SJSA1 (cell line): Measurements from ENCODE around the gene PCP4. TPM values are rescaled to one million over a fixed set of nuclear protein-coding genes. Genes with fewer than 3 reads are reported as not detected.

ENCODE experiments used
- DNase-seq, 2 experiments: peaks; one replicate each; pipeline ENCODE4 v3.0.0-alpha.2; 2015 to 2020; ENCODE audit warnings: low spot score in 2 of 2, low read depth in 1 of 2
- H3K27ac ChIP-seq: fragments of 250-450 bp; sonication (Bioruptor Pico); 2 replicates; pipeline ENCODE4 v1.5.1; 2020; ENCODE audit warnings: mild to moderate bottlenecking, moderate library complexity
- H3K27me3 ChIP-seq: fragments of 250-450 bp; sonication (Bioruptor Pico); replicated peaks from 2 replicates; pipeline ENCODE4 v1.5.1; 2020; ENCODE audit warnings: mild to moderate bottlenecking, moderate library complexity
- H3K36me3 ChIP-seq: fragments of 250-450 bp; sonication (Bioruptor Pico); 2 replicates; pipeline ENCODE4 v1.5.1; 2020; ENCODE audit warnings: mild to moderate bottlenecking
- H3K4me1 ChIP-seq: fragments of 250-450 bp; sonication (Bioruptor Pico); replicated peaks from 2 replicates; pipeline ENCODE4 v1.6.1; 2021; ENCODE audit warnings: mild to moderate bottlenecking
- H3K4me3 ChIP-seq: fragments of 250-450 bp; sonication (Bioruptor Pico); 2 replicates; pipeline ENCODE4 v1.5.1; 2020; ENCODE audit warnings: mild to moderate bottlenecking
- H3K9me3 ChIP-seq: fragments of 250-450 bp; sonication (Bioruptor Pico); replicated peaks from 2 replicates; pipeline ENCODE4 v1.5.1; 2020; ENCODE audit warnings: mild to moderate bottlenecking
- total RNA-seq: library from RNA; depleted of rRNA; stranded (reverse); fragments of >200 nt; shearing (Covaris generic); gene quantifications from 2 replicates; pipeline ENCODE4 v1.2.3, GENCODE V29; 2014; rRNA removed

PCP4 gene
- not detected in 2 replicates for total RNA-seq

DNA sequence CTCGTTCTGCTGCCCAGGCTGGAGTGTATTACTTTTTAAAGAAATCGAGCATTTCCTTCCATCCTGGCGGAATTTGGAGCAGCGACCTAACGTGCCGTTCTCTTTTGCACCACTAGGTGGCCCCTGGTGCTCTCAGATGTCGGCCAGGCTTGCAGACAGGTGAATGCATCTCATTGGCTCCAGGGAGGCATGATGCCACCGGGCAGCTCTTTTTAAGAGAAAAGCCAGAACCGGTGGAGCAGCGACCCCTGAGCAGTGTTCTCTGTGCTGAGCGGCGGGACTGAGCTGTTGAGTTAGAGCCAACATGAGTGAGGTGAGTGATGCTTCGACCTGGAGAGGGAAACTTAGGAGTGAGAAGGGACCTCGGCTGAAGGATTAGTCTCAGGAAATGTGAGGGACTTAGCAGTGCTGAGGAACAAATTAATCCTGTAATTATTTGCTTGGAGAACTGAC, at the start of gene PCP4:
PCP4 (plus strand) TSS at position 241 of the 453 bp plus-strand sequence; CDS start at position 305, 64 bp downstream.
- no peak within 1 kb of the TSS for H3K4me3 ChIP-seq
- peak in 1 of 2 experiments; percentile 12 for DNase-seq
- H3K4me1 ChIP-seq = no peaks in the 10 kb centered on the region
- no peaks in the 10 kb centered on the region for H3K9me3 ChIP-seq
- no peak within 1 kb of the TSS for H3K27ac ChIP-seq
- H3K36me3 ChIP-seq = no peaks in the 10 kb centered on the region
- H3K27me3 ChIP-seq = no peaks in the 10 kb centered on the region

- Histone ChIP-seq H3K4me1 (no peaks in the 10 kb centered on the region), H3K4me3 (no peak overlapping the region), H3K27ac (no peak overlapping the region), H3K36me3 (no peaks in the 10 kb centered on the region), H3K27me3 (no peaks in the 10 kb centered on the region), H3K9me3 (no peaks in the 10 kb centered on the region)
- no peak for DNase-seq
These were observed 48.7 kb upstream of the PCP4 start for GRCh38 chr21:39818557-39818956.

GRCh38 chr21:39822042-39822441, 45.2 kb upstream of the PCP4 start:
- no peaks in the 10 kb centered on the region for H3K9me3 ChIP-seq
- H3K27ac ChIP-seq = no peak overlapping the region
- H3K4me1 ChIP-seq = no peaks in the 10 kb centered on the region
- no peaks in the 10 kb centered on the region for H3K27me3 ChIP-seq
- no peak overlapping the region for H3K4me3 ChIP-seq
- DNase-seq = no peak
- H3K36me3 ChIP-seq = no peaks in the 10 kb centered on the region

GRCh38 chr21:39825250-39825649, 42.0 kb upstream of the PCP4 start:
- Histone ChIP-seq H3K27ac (no peak overlapping the region), H3K4me1 (no peaks in the 10 kb centered on the region), H3K27me3 (no peaks in the 10 kb centered on the region), H3K4me3 (no peak overlapping the region), H3K36me3 (no peaks in the 10 kb centered on the region), H3K9me3 (no peaks in the 10 kb centered on the region)
- no peak for DNase-seq

DNA sequence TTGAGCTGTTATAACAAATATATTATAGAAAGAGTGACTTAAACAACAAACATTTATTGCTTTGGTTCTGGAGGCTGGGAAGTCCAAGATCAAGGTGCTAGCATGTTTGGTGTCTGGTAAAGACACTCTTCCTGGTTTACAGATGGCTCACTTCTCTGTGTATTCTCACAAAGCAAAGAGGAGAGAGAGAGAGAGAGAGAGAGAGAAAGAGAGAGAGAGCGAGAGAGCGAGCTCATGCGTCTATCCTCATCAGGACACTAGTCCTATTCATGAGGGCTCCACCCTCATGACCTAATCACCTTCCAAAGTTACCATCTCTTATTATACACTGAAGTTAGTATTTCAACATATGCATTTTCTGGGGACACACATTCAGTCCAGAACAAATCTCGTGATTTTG, 32.7 kb upstream of the PCP4 start:
- H3K27ac ChIP-seq = no peak overlapping the region

GRCh38 chr21:39837861-39838359, 29.3 kb upstream of the PCP4 start:
- Histone ChIP-seq H3K27ac (no peak overlapping the region), H3K4me3 (no peak overlapping the region), H3K9me3 (no peaks in the 10 kb centered on the region), H3K27me3 (no peaks in the 10 kb centered on the region), H3K4me1 (no peaks in the 10 kb centered on the region), H3K36me3 (no peaks in the 10 kb centered on the region)
- DNase-seq = no peak

More for the DNA sequence above, 32.7 kb upstream of the PCP4 start:
- H3K4me3 ChIP-seq = no peak overlapping the region
- no peak for DNase-seq
- H3K27me3 ChIP-seq = no peaks in the 10 kb centered on the region
- no peaks in the 10 kb centered on the region for H3K9me3 ChIP-seq
- no peaks in the 10 kb centered on the region for H3K36me3 ChIP-seq
- H3K4me1 ChIP-seq = no peaks in the 10 kb centered on the region

DNA sequence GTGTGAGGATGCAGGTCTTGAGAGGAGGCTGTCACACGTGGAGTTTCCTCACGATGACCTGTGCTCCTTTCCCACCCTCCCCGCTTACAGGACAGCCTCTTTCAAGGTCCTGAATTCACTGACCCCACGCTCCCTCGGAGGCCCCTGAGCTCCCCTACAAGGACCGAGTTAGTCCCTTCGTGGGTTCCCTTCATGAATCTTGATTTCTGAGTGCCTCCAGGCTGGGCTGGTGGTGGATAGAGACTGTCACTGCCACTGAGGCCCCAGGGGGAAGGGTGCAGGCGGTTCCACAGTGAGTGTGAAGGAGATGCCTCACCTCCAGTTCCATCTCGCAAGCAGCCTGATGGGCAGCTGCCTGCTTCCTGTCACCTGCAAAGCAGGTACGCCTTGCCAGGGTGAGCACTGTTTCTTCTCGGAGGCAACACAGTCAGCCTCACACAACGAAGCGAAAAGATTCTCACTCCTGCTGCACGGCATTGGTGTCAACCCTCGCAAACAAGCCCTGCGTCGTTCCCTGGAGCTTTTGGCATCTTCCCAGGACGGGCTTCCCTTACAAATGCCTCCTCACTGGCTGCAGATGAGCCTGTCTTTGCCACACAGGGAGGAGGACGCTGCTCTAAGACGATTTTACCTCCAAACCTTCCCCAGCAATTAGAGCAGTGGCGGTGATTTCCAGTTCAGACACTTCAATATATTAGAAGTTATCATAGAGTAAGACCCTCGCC, 26.7 kb upstream of the PCP4 start:
- H3K27ac ChIP-seq = no peak overlapping the region
- no peak overlapping the region for H3K4me3 ChIP-seq
- DNase-seq = no peak
- no peaks in the 10 kb centered on the region for H3K9me3 ChIP-seq
- no peaks in the 10 kb centered on the region for H3K4me1 ChIP-seq
- H3K27me3 ChIP-seq = no peaks in the 10 kb centered on the region
- H3K36me3 ChIP-seq = no peaks in the 10 kb centered on the region

- DNase-seq = no peak
- Histone ChIP-seq H3K4me3 (no peak overlapping the region), H3K4me1 (no peaks in the 10 kb centered on the region)
These were observed 24.3 kb upstream of the PCP4 start for GRCh38 chr21:39842741-39843459.

DNA sequence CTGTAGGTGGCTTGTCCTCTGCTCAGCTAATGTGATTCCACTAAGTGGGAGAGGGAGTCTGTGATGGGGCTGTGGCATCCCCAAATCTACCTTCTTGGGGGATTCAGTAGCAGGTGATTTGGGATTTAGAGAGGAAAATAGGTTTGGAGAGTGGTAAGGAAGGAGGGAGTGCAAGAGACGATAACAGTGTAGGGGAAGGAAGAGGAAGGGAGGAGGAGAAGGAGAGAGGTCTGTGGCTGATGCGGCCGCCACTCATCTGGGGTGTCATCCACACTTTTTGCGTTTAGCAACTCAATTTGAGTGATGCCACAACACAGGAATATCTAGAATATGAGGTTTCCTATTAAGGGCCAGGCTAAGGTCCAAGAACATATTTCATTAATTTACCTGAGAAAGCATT, 23.8 kb upstream of the PCP4 start:
- no peak overlapping the region for H3K27ac ChIP-seq
- H3K4me1 ChIP-seq = no peaks in the 10 kb centered on the region
- no peak for DNase-seq
- H3K4me3 ChIP-seq = no peak overlapping the region
- no peaks in the 10 kb centered on the region for H3K36me3 ChIP-seq
- H3K27me3 ChIP-seq = no peaks in the 10 kb centered on the region
- no peaks in the 10 kb centered on the region for H3K9me3 ChIP-seq

More at GRCh38 chr21:39842741-39843459, 24.3 kb upstream of the PCP4 start:
- Histone ChIP-seq H3K27ac (no peak overlapping the region), H3K9me3 (no peaks in the 10 kb centered on the region), H3K36me3 (no peaks in the 10 kb centered on the region), H3K27me3 (no peaks in the 10 kb centered on the region)

DNA sequence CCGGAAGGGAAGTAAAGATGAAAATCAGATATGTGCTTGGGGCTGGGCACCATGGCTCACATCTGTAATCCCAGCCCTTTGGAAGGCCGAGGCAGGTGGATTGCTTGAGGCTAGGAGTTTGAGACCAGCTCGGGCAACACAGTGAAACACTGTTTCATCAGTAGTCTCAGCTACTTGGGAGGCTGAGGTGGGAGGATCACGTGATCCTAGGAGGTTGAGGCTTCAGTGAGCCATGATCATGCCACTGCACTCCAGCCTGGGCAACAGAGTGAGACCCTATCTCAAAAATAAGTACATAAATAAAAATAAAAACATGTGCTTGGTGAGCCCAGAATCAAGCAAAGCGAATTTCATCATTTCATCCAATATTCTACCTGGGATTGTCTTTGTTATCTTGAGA, 23.3 kb upstream of the PCP4 start:
- Histone ChIP-seq H3K36me3 (no peaks in the 10 kb centered on the region), H3K27ac (no peak overlapping the region), H3K27me3 (no peaks in the 10 kb centered on the region), H3K9me3 (no peaks in the 10 kb centered on the region), H3K4me3 (no peak overlapping the region), H3K4me1 (no peaks in the 10 kb centered on the region)
- no peak for DNase-seq

DNA sequence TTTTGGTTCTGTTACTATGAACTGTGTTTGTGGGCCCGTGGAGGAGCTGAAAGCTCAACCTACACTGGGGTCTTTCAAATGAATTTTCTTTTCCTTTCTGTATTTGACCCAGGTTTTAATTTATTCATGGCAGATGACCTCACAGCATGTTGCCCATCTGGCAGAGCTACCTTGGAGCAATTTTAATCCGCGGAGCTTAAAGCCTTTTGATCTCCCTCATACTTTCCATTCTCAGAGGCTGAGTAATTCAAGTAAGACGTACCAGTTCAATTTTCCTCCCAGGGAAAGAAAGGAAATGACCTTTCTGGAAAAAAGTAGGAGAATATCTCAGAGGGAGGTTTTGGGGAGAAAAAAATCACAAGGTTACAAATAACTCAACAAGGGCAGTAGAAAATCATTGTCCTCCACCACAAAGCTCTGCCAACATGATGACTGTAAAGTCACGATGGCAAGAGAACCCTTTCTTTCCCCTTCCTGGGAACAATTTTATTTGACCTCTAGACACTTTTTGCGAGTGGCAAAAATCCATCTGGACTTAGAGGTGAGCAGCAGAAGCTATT, 21.6 kb upstream of the PCP4 start:
- DNase-seq = no peak
- no peak overlapping the region for H3K4me3 ChIP-seq
- no peaks in the 10 kb centered on the region for H3K9me3 ChIP-seq
- no peaks in the 10 kb centered on the region for H3K36me3 ChIP-seq
- H3K27ac ChIP-seq = no peak overlapping the region
- no peaks in the 10 kb centered on the region for H3K4me1 ChIP-seq
- no peaks in the 10 kb centered on the region for H3K27me3 ChIP-seq

GRCh38 chr21:39847877-39848276, 19.4 kb upstream of the PCP4 start:
- Histone ChIP-seq H3K36me3 (no peaks in the 10 kb centered on the region), H3K9me3 (no peaks in the 10 kb centered on the region), H3K4me3 (no peak overlapping the region), H3K27me3 (no peaks in the 10 kb centered on the region), H3K27ac (no peak overlapping the region), H3K4me1 (no peaks in the 10 kb centered on the region)
- DNase-seq = no peak

DNA sequence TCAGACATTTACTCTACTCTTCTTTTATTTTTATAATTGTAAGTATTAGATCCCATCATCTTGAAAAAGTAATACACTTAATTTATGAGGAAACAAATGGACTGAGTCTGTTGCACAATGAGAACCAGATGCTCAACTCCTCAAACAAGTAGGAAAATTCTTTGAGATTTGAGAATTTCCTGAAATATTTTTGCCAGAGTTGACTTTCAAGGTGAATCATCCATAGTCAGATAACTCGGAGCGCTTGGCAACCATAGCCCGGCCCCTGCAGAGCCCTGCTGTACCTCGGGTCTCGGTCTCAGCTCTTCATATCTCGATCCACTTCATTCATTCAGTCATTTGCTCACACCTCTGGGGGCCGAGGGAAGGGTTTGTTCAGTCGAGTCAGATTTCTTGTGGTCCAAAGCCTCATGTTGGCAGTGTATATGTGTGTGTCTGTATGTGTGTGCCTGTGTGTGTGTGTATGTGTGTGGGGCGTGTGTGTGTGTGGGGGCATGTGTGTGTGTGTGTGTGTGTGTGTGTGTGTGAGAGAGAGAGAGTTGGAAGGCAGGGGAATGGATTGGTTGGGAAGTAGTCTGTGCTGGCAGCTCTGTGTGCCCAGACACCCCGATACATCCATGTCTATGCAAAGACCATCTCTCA, 18.1 kb upstream of the PCP4 start:
- Histone ChIP-seq H3K4me1 (no peaks in the 10 kb centered on the region), H3K27me3 (no peaks in the 10 kb centered on the region), H3K9me3 (no peaks in the 10 kb centered on the region), H3K4me3 (no peak overlapping the region), H3K27ac (no peak overlapping the region), H3K36me3 (no peaks in the 10 kb centered on the region)
- DNase-seq = no peak
